ENCODE results near the gene ATXN2L.

- TF ChIP-seq CTCF (IDR thresholded peaks at IDR 0.05; ENCODE audit: low read length) (no peak), EZH2 (IDR thresholded peaks at IDR 0.05; ENCODE audit: borderline replicate concordance, low read length) (no peak)
Observed at GRCh38 chr16:28839004-28839639, 16.3 kb downstream of the ATXN2L start.

All from OCI-LY1 (cell line).